A549 (cell line): Measurements from ENCODE around the gene MAN2C1. TPM values are rescaled to one million over a fixed set of nuclear protein-coding genes. Genes with fewer than 3 reads are reported as not detected.

Experiments
- ATAC-seq, 2 experiments: fragments of 200-7000 bp in 1 of 2; fragments of >200 bp in 1 of 2; cut with Nextera tagmentation in 1 of 2; cut with Tn5 transposase in 1 of 2; 3 replicates each; pipeline versions ENCODE4 v1.8.0 to v1.9.1; 2018 to 2020; ENCODE audit warnings: mild to moderate bottlenecking in 1 of 2, moderate library complexity in 1 of 2
- CTCF ChIA-PET: fragments of 300-600 bp; sonication (Branson Sonifier 250); formaldehyde crosslinking; extraction: SDS; loops from one replicate; lab custom pipeline; 2021; ENCODE audit warnings: antibody characterized with exemption, inconsistent platforms; lab: Yijun Ruan, JAX
- POLR2A ChIA-PET: fragments of 350-600 bp; formaldehyde crosslinking; extraction: SDS; loops from one replicate; lab custom pipeline; 2021; ENCODE audit warnings: antibody characterized with exemption, inconsistent platforms; lab: Yijun Ruan, JAX
- DNase-seq, 2 experiments: peaks; one replicate each; pipeline versions ENCODE4 v3.0.0 to v3.0.0-alpha.2; 2011 to 2016; ENCODE audit warnings: low read depth in 1 of 2, low spot score in 1 of 2
- FAIRE-seq: peaks from 2 replicates; lab custom pipeline; 2011; peaks lifted over from hg19 to GRCh38; lab: Jason Lieb, UNC
- H3K27ac ChIP-seq, 2 experiments: fragments of >200 bp; sonication (Bioruptor Twin); formaldehyde crosslinking; 3 replicates each; pipeline ENCODE4 v1.5.1; 2016 to 2017
- H3K4me1 ChIP-seq: fragments of >200 bp; sonication (Bioruptor Twin); formaldehyde crosslinking; 3 replicates; pipeline ENCODE4 v1.6.1; 2016
- H3K4me2 ChIP-seq: fragments of >200 bp; sonication (Bioruptor Twin); formaldehyde crosslinking; 3 replicates; pipeline ENCODE4 v1.6.1; 2016
- H3K4me3 ChIP-seq: fragments of >200 bp; sonication (Bioruptor Twin); formaldehyde crosslinking; 3 replicates; pipeline ENCODE4 v1.5.1; 2016
- H3K9me3 ChIP-seq: fragments of >200 bp; sonication (Bioruptor Twin); formaldehyde crosslinking; 3 replicates; pipeline ENCODE4 v1.6.1; 2016
- BCL3 ChIP-seq: fragments of >200 bp; sonication (Bioruptor Twin); formaldehyde crosslinking; IDR thresholded peaks from 3 replicates; pipeline ENCODE4 v1.6.1; 2016
- EP300 ChIP-seq, 2 experiments: fragments of >200 bp; sonication (Bioruptor Twin); formaldehyde crosslinking; IDR thresholded peaks; 2 replicates in 1 of 2; 3 replicates in 1 of 2; pipeline ENCODE4 v1.6.1; 2016 to 2017
- FOSL2 ChIP-seq, 2 experiments: fragments of 450-650 bp in 1 of 2; fragments of >200 bp in 1 of 2; sonication (Bioruptor Twin) in 1 of 2; formaldehyde crosslinking; IDR thresholded peaks; 2 replicates each; pipeline versions ENCODE4 v1.5.0 to v1.6.1; 2016 to 2020; ENCODE audit warnings: mild to moderate bottlenecking in 1 of 2, moderate library complexity in 1 of 2
- HMGXB4 ChIP-seq: fragments of 250-450 bp; sonication (Bioruptor Pico); IDR thresholded peaks from 2 replicates; pipeline ENCODE4 v1.5.0; 2021; ENCODE audit warnings: mild to moderate bottlenecking, moderate library complexity, borderline replicate concordance
- JUN ChIP-seq, 2 experiments: fragments of >200 bp; sonication (Bioruptor Twin); formaldehyde crosslinking; IDR thresholded peaks; 2 replicates in 1 of 2; 3 replicates in 1 of 2; pipeline ENCODE4 v1.6.1; 2016 to 2017
- MYC ChIP-seq: IDR thresholded peaks from 2 replicates; pipeline ENCODE4 v1.6.1; 2012; ENCODE audit warnings: mild to moderate bottlenecking, inconsistent platforms, low read length, improper control_type of control experiment, borderline replicate concordance
- NPAS2 ChIP-seq: fragments of 250-450 bp; sonication (Bioruptor Pico); IDR thresholded peaks from 2 replicates; pipeline ENCODE4 v1.8.0; 2022; ENCODE audit warnings: mild to moderate bottlenecking, moderate library complexity, borderline replicate concordance
- POLR2A ChIP-seq: IDR thresholded peaks from 2 replicates; pipeline ENCODE4 v1.6.1; 2012; ENCODE audit warnings: mild to moderate bottlenecking, low read length
- RARB ChIP-seq: fragments of 250-450 bp; sonication (Bioruptor Pico); IDR thresholded peaks from 2 replicates; pipeline ENCODE4 v1.8.0; 2021; ENCODE audit warnings: mild to moderate bottlenecking, moderate library complexity
- REST ChIP-seq: fragments of 200-600 bp; sonication (generic); IDR thresholded peaks from 2 replicates; pipeline ENCODE4 v1.6.1; 2016; ENCODE audit warnings: antibody characterized with exemption, mild to moderate bottlenecking, moderate library complexity
- RFX5 ChIP-seq: fragments of 450-650 bp; IDR thresholded peaks from 2 replicates; pipeline ENCODE4 v1.7.1; 2014; ENCODE audit warnings: antibody characterized with exemption, mild to moderate bottlenecking, moderate library complexity
- RNF2 ChIP-seq: fragments of 200-600 bp; sonication (generic); IDR thresholded peaks from 2 replicates; pipeline ENCODE4 v1.6.1; 2016; ENCODE audit warnings: low read depth, mild to moderate bottlenecking, antibody characterized with exemption, moderate library complexity, borderline replicate concordance
- SMC3 ChIP-seq: fragments of >200 bp; sonication (Bioruptor Twin); formaldehyde crosslinking; IDR thresholded peaks from 3 replicates; pipeline ENCODE4 v1.6.1; 2018; ENCODE audit warnings: inconsistent platforms
- SREBF2 ChIP-seq: fragments of 450-650 bp; IDR thresholded peaks from 2 replicates; pipeline ENCODE4 v1.6.1; 2014; ENCODE audit warnings: mild to moderate bottlenecking, moderate library complexity
- TP53 ChIP-seq: fragments of 250-450 bp; sonication (Bioruptor Pico); IDR thresholded peaks from 2 replicates; pipeline ENCODE4 v1.5.0; 2021; ENCODE audit warnings: mild to moderate bottlenecking, moderate library complexity
- ZC3H11A ChIP-seq: fragments of 450-650 bp; IDR thresholded peaks from 2 replicates; pipeline ENCODE4 v1.6.1; 2014; ENCODE audit warnings: antibody characterized with exemption, mild to moderate bottlenecking
- ZFP36 ChIP-seq: fragments of 450-650 bp; IDR thresholded peaks from 2 replicates; pipeline ENCODE4 v1.6.1; 2014; ENCODE audit warnings: borderline replicate concordance; ENCODE audit not compliant: partially characterized antibody
- WGBS: methylation state at CpG from one replicate; pipeline ENCODE4 v1.1.6; 2017; ENCODE audit errors: missing lambda C conversion rate; 5-methylcytosine and 5-hydroxymethylcytosine counted together
- polyA plus RNA-seq, 4 experiments: library from polyadenylated mRNA; depleted of rRNA in 3 of 4; stranded (reverse); fragments of >200 nt; fragmentation: RNase III in 1 of 4; extraction: RNeasy Plus Mini Kit Qiagen cat#74134 plus additional on column Dnase treatment in 1 of 4; gene quantifications; 2 replicates in 3 of 4; 3 replicates in 1 of 4; pipeline ENCODE4 v1.2.3, GENCODE V29; 2011 to 2017
- TF ChIP-seq, protein P1 (sequence below): fragments of 450-650 bp; IDR thresholded peaks from 2 replicates; pipeline ENCODE4 v1.6.1; 2014; ENCODE audit warnings: antibody characterized with exemption
- TF ChIP-seq, protein P2 (sequence below): fragments of 250-450 bp; sonication (Bioruptor Pico); IDR thresholded peaks from 2 replicates; pipeline ENCODE4 v1.5.0; 2020; ENCODE audit warnings: low read depth, mild to moderate bottlenecking, moderate library complexity

Gene MAN2C1
- polyA plus RNA-seq, 2 of the 4 experiments (the other 2 are of a cell fraction): 47.7 to 117 TPM

- no peak for DNase-seq
- Histone ChIP-seq H3K4me2 (no peak overlapping the region), H3K4me3 (no peak overlapping the region), H3K4me1 (no peaks in the 10 kb centered on the region), H3K9me3 (no peaks in the 10 kb centered on the region), H3K27ac (no peak overlapping the region)
- no peak for FAIRE-seq
- CTCF ChIA-PET: interaction anchor here (5.8 kb wide), 1 partner anchor 11 kb away, joined by 72 read pairs; the partner anchor contains the start of gene MAN2C1
- POLR2A ChIA-PET: interaction anchor here (1.3 kb wide), 1 partner anchor 12 kb away, joined by 7 read pairs; the partner anchor contains the start of gene MAN2C1
- TF ChIP-seq RARB (CRISPR knock-in tag): no peak
- TF ChIP-seq POLR2A: no peak
- TF ChIP-seq REST: no peak
- no peak for TF ChIP-seq SMC3
- 94% methylated on average over 20 of the region's 20 CpGs for WGBS
- no peak for ATAC-seq
Measured at GRCh38 chr15:75356517-75356916, 11.9 kb downstream of the MAN2C1 start.

DNA sequence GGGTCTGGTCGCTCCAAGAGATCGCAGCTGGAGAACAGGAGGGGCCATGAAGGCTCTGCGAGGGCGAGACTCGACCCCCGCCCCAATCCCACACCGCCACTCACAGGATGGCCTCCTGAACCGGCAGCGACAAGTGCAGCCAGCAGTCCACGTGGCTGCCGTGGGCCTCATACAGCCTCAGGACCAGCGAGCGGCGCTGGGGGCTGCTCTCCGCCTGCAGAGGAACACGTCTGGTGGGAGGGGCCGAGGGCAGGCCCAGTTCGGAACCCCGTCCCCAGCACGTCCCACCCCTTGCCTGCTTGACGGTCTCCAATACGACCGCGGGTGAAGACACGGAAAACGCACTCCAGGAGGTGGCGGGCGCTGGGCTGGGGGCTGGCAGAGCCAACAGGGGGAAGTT, 12.4 kb downstream of the MAN2C1 start:
- H3K4me2 ChIP-seq: no peak overlapping the region
- H3K9me3 ChIP-seq: no peaks in the 10 kb centered on the region
- no peak for DNase-seq
- WGBS: 95% methylated on average over 28 of the region's 28 CpGs
- no peak for FAIRE-seq
- TF ChIP-seq SMC3 (no peak), BCL3 (no peak), MYC (no peak), ZC3H11A (no peak), RFX5 (no peak), TP53 (CRISPR knock-in tag) (no peak)
- TF ChIP-seq, protein P1, sequence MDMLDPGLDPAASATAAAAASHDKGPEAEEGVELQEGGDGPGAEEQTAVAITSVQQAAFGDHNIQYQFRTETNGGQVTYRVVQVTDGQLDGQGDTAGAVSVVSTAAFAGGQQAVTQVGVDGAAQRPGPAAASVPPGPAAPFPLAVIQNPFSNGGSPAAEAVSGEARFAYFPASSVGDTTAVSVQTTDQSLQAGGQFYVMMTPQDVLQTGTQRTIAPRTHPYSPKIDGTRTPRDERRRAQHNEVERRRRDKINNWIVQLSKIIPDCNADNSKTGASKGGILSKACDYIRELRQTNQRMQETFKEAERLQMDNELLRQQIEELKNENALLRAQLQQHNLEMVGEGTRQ: no peak
- TF ChIP-seq, all 56 proteins: peak for 0
- ATAC-seq: no peak
- POLR2A ChIA-PET: no interaction called here
- no peak overlapping the region for H3K4me3 ChIP-seq
- H3K4me1 ChIP-seq: no peaks in the 10 kb centered on the region
- no peak overlapping the region for H3K27ac ChIP-seq
- CTCF ChIA-PET: interaction anchor here (1.6 to 5.8 kb wide), 2 partner anchors 11 to 12 kb away, joined by 4 to 72 read pairs; partner anchors contain the start of gene MAN2C1

DNA sequence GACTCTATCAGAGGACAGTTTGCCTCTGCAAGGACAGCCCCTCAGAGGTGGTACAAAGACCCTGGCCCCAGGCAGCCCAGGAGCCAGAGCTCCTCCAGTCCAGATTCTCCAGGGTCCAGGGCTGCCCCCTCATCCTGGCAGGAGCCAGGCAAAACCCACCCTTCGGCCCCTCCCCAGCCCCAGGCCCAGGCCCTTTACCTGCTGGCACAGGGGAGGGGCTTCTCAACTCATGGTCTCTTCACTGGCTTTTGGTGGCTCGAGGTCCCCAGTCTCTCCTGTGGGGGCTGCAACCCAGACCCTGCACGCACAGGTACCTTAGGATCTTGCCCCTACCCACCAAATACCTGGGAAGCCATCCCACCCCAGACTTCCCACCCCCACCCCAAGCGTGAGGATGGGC, 13.0 kb downstream of the MAN2C1 start:
- POLR2A ChIA-PET: interaction anchor here (2.7 kb wide), 1 partner anchor 13 kb away, joined by 12 read pairs; the partner anchor contains the start of gene MAN2C1
- TF ChIP-seq, protein P2, sequence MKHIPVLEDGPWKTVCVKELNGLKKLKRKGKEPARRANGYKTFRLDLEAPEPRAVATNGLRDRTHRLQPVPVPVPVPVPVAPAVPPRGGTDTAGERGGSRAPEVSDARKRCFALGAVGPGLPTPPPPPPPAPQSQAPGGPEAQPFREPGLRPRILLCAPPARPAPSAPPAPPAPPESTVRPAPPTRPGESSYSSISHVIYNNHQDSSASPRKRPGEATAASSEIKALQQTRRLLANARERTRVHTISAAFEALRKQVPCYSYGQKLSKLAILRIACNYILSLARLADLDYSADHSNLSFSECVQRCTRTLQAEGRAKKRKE (CRISPR knock-in tag): no peak
- TF ChIP-seq EP300 (IDR thresholded peaks at IDR 0.05) (no peak), MYC (no peak), RNF2 (no peak), ZC3H11A (no peak), FOSL2 (IDR thresholded peaks at IDR 0.05) (no peak), FOSL2 (CRISPR knock-in tag; IDR thresholded peaks at IDR 0.05) (no peak), RARB (CRISPR knock-in tag) (no peak), SREBF2 (no peak), REST (no peak), JUN (IDR thresholded peaks at IDR 0.05) (no peak), ZFP36 (no peak), NPAS2 (CRISPR knock-in tag) (no peak), HMGXB4 (no peak)

More for the DNA sequence above, 13.0 kb downstream of the MAN2C1 start:
- CTCF ChIA-PET: interaction anchor here (0.5 to 5.8 kb wide), 4 partner anchors 11 to 277 kb away, joined by 3 to 72 read pairs (median 4); partner anchors contain the start of gene MAN2C1
- H3K4me2 ChIP-seq: no peak overlapping the region
- H3K4me1 ChIP-seq: no peaks in the 10 kb centered on the region
- no peak for FAIRE-seq
- WGBS: 100% methylated on average over 2 of the region's 4 CpGs
- no peak for DNase-seq
- ATAC-seq: no peak
- no peaks in the 10 kb centered on the region for H3K9me3 ChIP-seq
- H3K4me3 ChIP-seq: no peak overlapping the region
- no peak overlapping the region for H3K27ac ChIP-seq
